Measurements from ENCODE around the gene RFLNA.

The RFLNA gene

DNA sequence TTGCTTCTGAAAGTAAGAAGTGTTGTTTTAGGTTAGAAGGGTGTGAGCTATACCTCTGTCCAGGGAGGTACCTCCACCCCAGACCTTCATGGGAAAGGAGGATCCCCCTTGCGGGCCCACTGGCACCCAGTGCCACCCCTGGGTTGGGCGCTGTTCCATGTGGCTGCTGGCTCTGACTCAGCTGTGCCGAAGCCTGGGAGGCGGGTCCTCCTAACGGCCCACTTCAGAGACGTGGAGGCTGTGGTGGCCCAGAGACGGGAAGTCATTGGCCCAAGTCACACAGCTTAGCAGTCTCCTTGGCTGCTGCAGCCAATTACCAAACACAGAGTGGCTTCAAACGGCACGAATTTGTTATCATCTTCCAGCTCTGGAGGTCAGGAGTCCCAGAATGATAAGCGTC, 10.2 kb downstream of the RFLNA start:
- TF ChIP-seq, protein P1, sequence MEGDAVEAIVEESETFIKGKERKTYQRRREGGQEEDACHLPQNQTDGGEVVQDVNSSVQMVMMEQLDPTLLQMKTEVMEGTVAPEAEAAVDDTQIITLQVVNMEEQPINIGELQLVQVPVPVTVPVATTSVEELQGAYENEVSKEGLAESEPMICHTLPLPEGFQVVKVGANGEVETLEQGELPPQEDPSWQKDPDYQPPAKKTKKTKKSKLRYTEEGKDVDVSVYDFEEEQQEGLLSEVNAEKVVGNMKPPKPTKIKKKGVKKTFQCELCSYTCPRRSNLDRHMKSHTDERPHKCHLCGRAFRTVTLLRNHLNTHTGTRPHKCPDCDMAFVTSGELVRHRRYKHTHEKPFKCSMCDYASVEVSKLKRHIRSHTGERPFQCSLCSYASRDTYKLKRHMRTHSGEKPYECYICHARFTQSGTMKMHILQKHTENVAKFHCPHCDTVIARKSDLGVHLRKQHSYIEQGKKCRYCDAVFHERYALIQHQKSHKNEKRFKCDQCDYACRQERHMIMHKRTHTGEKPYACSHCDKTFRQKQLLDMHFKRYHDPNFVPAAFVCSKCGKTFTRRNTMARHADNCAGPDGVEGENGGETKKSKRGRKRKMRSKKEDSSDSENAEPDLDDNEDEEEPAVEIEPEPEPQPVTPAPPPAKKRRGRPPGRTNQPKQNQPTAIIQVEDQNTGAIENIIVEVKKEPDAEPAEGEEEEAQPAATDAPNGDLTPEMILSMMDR (IDR thresholded peaks at IDR 0.05; ENCODE audit: insufficient read depth, low read length, missing control alignments): no peak
- no peak for DNase-seq (ENCODE audit: low read depth, low spot score)
- ChIA-PET CTCF (interaction anchor here (1.9 to 2.8 kb wide), 2 partner anchors 251 to 273 kb away, joined by 5 to 14 read pairs; no protein-coding TSS in a partner anchor), POLR2A (no interaction called here)
- H3K4me3 ChIP-seq (ENCODE audit: low read depth, low read length): no peak overlapping the region

DNA sequence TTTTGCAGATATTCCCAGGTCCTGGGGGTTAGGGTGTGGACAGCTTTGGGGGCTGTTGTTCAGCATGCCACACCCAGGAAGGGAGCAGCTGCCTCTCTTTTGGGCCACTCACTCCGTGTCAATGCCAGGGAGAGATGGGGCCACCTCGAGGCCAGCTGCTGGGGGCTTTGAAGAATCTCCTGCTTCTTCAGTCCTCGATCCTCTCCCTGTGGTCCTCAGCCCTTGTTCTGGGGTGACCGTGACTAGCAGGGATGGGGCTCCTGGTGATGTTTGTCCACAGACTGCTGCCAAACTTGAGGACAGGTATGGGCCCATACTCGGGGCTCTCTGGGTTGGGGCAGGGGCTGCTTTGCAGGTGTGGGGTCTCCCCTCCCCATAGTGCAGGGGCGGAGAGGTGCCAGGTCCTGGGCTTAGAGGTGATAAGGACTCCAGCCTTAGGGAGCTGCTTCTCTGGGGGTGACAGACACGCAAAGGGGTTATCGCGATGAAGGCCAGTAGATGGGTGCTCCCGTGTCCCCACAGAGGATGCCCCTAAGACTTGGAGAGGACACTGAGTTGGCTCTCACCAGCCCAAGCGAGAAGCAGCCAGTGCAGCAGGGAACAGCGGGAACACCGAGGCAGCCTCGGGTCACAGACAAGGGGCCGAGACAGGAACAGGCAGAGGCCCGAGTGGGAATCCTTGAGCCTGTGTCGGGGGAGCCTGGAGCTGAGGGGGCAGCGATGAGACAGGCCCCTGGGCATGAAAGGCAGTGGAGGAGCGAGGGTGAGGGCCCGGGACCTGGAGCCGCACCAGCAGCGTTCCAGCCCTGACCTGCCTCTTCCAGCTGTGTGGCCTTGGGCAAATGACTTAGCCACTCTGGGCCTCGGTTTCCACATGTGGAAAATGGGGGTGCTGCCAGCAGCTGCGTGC, 11.1 kb downstream of the RFLNA start:
- ChIA-PET POLR2A (no interaction called here), CTCF (interaction anchor here (1.0 to 2.8 kb wide), 6 partner anchors 10 to 461 kb away, joined by 3 to 14 read pairs (median 3); no protein-coding TSS in a partner anchor)
- TF ChIP-seq, protein P1 (IDR thresholded peaks at IDR 0.05; ENCODE audit: insufficient read depth, low read length, missing control alignments): no peak
- H3K4me3 ChIP-seq (ENCODE audit: low read depth, low read length): no peak overlapping the region
- DNase-seq (ENCODE audit: low read depth, low spot score): no peak

DNA sequence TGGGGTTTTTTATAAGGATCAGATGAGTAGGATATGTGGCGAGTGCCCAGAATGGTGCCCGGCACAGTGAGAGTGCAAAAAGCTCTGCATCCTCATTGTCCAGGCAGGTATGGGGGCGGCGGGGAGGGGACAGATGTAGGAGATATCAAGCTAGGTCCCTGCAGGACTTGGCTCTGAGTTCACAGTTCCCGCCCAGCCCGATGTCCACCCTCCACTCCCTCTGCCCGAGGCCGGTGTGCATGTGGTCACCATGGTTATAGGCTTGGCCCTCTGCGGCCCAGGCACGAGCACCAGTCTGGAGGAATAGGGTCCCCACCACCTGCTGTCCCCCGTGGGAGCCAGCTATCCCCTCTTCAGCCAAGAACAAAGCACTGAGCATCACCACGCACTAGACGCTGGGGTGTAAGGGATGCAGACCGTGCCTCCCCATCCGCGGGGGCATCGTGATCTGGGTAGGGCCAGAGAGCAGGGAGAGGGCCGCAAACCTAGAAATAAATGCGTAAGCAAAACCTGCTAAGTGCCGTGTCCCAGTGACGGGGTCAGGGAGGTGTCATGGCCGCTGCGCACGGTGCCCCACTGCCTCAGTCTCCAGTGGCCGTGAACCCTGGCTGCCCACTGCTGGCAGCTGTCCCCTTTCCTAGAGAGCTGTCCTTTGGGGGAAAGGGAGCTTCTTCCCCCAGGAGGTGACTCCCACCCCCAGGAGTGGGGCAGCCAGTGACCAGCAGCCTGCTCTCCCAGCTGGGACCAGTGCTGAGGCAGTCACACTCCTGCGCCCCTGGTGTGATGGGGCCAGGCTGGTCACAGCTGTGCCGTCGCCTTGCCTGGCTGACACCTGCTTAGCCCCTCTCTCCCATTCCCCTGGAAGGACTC, 12.0 kb downstream of the RFLNA start:
- no peak overlapping the region for H3K4me3 ChIP-seq (ENCODE audit: low read depth, low read length)
- TF ChIP-seq, protein P1 (IDR thresholded peaks at IDR 0.05; ENCODE audit: insufficient read depth, low read length, missing control alignments): no peak
- CTCF ChIA-PET: interaction anchor here (1.0 to 2.8 kb wide), 5 partner anchors 9 to 460 kb away, joined by 3 to 14 read pairs (median 3); no protein-coding TSS in a partner anchor
- POLR2A ChIA-PET: no interaction called here
- no peak for DNase-seq (ENCODE audit: low read depth, low spot score)

DNA sequence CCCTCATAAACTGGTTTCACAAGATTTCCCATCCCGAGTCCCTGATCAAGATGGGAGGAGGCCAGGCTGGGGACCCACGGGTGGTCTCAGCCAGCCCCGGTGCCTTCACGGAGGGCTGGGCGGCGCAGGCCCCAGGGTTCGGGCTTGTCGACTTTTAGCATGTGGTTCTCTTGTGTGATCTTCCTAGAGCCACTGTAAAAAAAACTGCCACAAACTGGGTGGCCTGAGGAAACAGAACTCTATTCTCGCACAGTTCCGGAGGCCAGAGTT, 12.6 kb downstream of the RFLNA start:
- H3K4me3 ChIP-seq (ENCODE audit: low read depth, low read length): no peak overlapping the region
- TF ChIP-seq, protein P1 (IDR thresholded peaks at IDR 0.05; ENCODE audit: insufficient read depth, low read length, missing control alignments): no peak
- ChIA-PET POLR2A (no interaction called here), CTCF (interaction anchor here (1.3 kb wide), 1 partner anchor 459 kb away, joined by 3 read pairs; no protein-coding TSS in a partner anchor)
- no peak for DNase-seq (ENCODE audit: low read depth, low spot score)

DNA sequence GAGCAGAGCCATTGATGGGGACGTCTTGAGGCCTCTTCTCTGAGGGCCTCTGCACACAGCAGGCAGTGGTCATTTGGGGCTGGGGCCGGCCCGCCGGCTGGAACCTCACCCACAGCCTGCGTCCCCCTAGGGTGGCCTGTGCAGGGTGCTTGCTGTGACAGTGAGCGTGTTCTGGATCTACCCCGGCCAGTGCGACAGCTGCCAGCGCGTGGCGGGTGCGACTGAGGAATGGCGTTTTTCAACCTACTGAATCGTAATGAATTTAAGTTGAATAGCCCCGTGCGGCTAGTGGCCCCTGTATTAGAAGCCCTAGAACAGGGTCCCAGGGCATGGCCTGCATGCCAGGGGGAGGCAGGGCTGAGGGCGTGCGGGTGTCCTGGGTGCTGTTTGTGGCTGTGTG, 13.8 kb downstream of the RFLNA start:
- POLR2A ChIA-PET: no interaction called here
- CTCF ChIA-PET: no interaction called here
- TF ChIP-seq, protein P1 (IDR thresholded peaks at IDR 0.05; ENCODE audit: insufficient read depth, low read length, missing control alignments): no peak
- no peak for DNase-seq (ENCODE audit: low read depth, low spot score)
- no peak overlapping the region for H3K4me3 ChIP-seq (ENCODE audit: low read depth, low read length)

DNA sequence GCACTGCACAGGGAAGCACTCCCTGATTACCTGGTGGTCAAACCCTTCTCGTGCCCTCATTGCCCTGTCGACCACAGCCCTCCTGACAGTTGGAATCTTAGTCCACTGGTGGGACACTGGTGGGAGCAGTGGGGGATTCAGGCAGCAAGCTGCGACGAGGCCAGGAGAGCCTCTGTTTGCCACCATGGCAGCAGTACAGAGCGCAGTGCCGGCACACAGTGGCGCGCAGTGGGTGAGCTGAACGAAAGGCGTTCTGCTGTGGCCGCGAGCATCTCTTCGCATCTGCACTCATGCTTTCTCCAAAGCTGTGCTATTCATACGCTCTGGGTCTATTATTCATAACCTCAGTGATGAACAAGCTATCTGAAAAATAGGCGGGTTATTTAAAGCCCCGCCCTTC, 14.3 kb downstream of the RFLNA start:
- ChIA-PET POLR2A (no interaction called here), CTCF (interaction anchor here (0.9 to 1.0 kb wide), 2 partner anchors 12 to 278 kb away, joined by 3 to 4 read pairs; no protein-coding TSS in a partner anchor)
- TF ChIP-seq, protein P1 (IDR thresholded peaks at IDR 0.05; ENCODE audit: insufficient read depth, low read length, missing control alignments): no peak
- no peak overlapping the region for H3K4me3 ChIP-seq (ENCODE audit: low read depth, low read length)
- no peak for DNase-seq (ENCODE audit: low read depth, low spot score)
